Colonic mucosa (tissue), 4 donors: Measurements from ENCODE around the gene FMNL3. TPM values are rescaled to one million over a fixed set of nuclear protein-coding genes. Genes with fewer than 3 reads are reported as not detected.

Experiments used
- DNase-seq: peaks from one replicate; pipeline ENCODE4 v3.0.0-alpha.2; 2020
- H3K27ac ChIP-seq: fragments of 200-600 bp; one replicate; pipeline ENCODE4 v1.8.0; 2021
- H3K27me3 ChIP-seq: fragments of 200-600 bp; one replicate; pipeline ENCODE4 v1.8.0; 2021
- H3K36me3 ChIP-seq: fragments of 200-600 bp; one replicate; pipeline ENCODE4 v1.8.0; 2021
- H3K4me1 ChIP-seq: fragments of 200-600 bp; one replicate; pipeline ENCODE4 v1.8.0; 2021; ENCODE audit warnings: mild to moderate bottlenecking
- H3K4me3 ChIP-seq: fragments of 200-600 bp; one replicate; pipeline ENCODE4 v1.8.0; 2021
- H3K9ac ChIP-seq, 2 donors: one replicate each; pipeline ENCODE4 v1.7.0; 2013; ENCODE audit warnings: control low read depth in 2 of 2, low read depth in 2 of 2, low read length in 2 of 2
- H3K9me3 ChIP-seq: fragments of 200-600 bp; one replicate; pipeline ENCODE4 v1.8.0; 2021
- CTCF ChIP-seq: fragments of 200-600 bp; IDR thresholded peaks from one replicate; pipeline ENCODE4 v1.8.0; 2022; ENCODE audit warnings: antibody characterized with exemption, mild to moderate bottlenecking
- intact Hi-C: fragments of 100-400 bp; cut with DNase I; formaldehyde crosslinking; loops from one replicate; pipeline ENCODE4 v1.14.1; 2022
- total RNA-seq, 2 donors: library from RNA; stranded (reverse); fragmentation: NEBNext Ultra II Directional in 1 of 2; extraction: Animal tissue kit (Norgen Biotek cat#: 25700) in 1 of 2; gene quantifications; one replicate each; pipeline ENCODE4 v1.2.1, GENCODE V29; 2021
- donor health status: healthy.
- donor health status: DM: no; HTN: no; CAD: no.
- donor health status: DM: no; HTN: no; CAD: no.

FMNL3 gene
- total RNA-seq, 2 donors from 2014 or later, result 3.0 to 5.0 TPM

DNA sequence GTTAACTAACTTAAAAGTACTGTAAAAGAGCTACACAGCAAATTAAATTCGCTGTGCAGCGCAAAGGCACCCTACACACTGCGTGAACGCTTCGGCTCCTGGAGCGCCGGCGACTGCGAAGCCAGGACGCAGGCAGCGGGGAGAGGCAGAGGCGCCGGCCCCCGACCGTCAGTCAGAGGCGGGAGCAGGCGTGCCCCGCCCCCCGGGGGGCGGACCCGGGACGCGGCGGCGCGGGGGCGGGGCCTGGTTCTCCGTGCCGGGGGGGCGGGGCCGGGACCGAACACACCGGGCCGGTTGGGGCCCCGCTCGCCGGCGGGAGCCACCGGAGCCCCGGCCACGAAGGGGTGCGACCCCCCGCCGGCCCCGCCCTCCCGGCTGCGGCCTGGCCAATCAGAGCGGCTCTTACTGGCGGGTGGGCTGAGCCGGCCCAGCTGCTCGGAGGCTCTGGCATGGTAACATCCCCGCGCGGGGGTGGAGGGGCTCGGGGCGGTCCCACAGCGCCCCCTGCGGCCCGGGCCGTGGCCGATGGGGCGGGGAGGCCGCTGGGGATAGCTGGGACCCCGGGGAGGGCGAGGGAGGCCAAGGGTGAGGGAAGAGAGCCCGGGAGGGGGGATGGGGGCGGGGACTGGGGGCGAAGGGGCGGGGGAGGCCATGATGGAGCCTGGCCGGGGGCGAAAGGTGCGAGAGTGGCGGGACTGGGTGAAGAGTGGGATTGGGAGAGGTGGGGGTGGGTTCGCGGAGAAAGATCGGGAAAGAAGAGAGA lies 83.9 kb downstream of the FMNL3 start, which contains the start of gene PRPF40B:
Gene PRPF40B, plus strand, starts transcription at position 420 of the 763 bp plus-strand sequence. Its CDS starts 30 bp downstream, at position 450.
- TF ChIP-seq CTCF, result no peak
- Histone ChIP-seq H3K4me1 (peaks cover 8% of the 10 kb centered on the region), H3K27me3 (no peaks in the 10 kb centered on the region), H3K36me3 (no peaks in the 10 kb centered on the region), H3K9ac (peak within 1 kb of the TSS; percentile 71 to 94), H3K4me3 (peak within 1 kb of the TSS; percentile 46), H3K27ac (peak within 1 kb of the TSS; percentile 65), H3K9me3 (no peaks in the 10 kb centered on the region)
- DNase-seq, result peak; percentile 89
- intact Hi-C loops, result no loop called here

GRCh38 chr12:49622501-49623141 lies 84.6 kb downstream of the FMNL3 start:
- Histone ChIP-seq H3K9ac (peak overlapping the region; percentile 71 to 94), H3K27ac (peak overlapping the region; percentile 65), H3K9me3 (no peaks in the 10 kb centered on the region), H3K4me1 (peaks cover 8% of the 10 kb centered on the region), H3K36me3 (no peaks in the 10 kb centered on the region), H3K4me3 (peak overlapping the region; percentile 46), H3K27me3 (no peaks in the 10 kb centered on the region)
- intact Hi-C loops, result no loop called here
- peak; percentile 43 for DNase-seq
- TF ChIP-seq CTCF, result no peak

- H3K9ac ChIP-seq, result peak overlapping the region in 1 of 2 donors; percentile 94
- H3K27ac ChIP-seq, result peak overlapping the region; percentile 65
- H3K27me3 ChIP-seq, result no peaks in the 10 kb centered on the region
- peaks cover 8% of the 10 kb centered on the region for H3K4me1 ChIP-seq
- DNase-seq, result peak; percentile 11
- no peaks in the 10 kb centered on the region for H3K9me3 ChIP-seq
- H3K4me3 ChIP-seq, result peak overlapping the region; percentile 46
- no peaks in the 10 kb centered on the region for H3K36me3 ChIP-seq
- intact Hi-C loops, result no loop called here
- no peak for TF ChIP-seq CTCF
These were observed 85.3 kb downstream of the FMNL3 start for GRCh38 chr12:49621651-49622500.

DNA sequence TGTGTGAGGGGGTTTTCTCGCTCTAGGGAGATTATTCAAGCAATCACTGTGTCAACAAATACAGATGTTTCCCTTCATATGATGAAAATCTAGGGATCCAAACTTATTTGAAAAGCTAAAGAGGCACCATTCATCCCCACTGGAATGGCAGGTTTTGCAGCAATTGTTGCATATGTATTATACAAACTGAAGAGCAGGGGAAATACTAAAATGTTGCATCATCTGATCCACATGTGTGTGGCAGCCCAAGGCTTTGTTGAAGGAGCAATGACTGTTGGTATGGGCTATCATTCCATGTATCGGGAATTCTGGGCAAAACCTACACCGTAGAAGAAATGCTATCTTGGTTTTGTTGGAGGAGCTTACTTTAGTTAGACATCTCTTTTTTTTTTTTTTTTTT lies 87.9 kb downstream of the FMNL3 start:
- TF ChIP-seq CTCF, result no peak
- no peak overlapping the region for H3K4me3 ChIP-seq
- no peak for DNase-seq
- intact Hi-C loops, result no loop called here
- peaks cover 8% of the 10 kb centered on the region for H3K4me1 ChIP-seq
- no peaks in the 10 kb centered on the region for H3K9me3 ChIP-seq
- no peaks in the 10 kb centered on the region for H3K36me3 ChIP-seq
- no peak overlapping the region for H3K9ac ChIP-seq
- no peaks in the 10 kb centered on the region for H3K27me3 ChIP-seq
- H3K27ac ChIP-seq, result no peak overlapping the region

- Histone ChIP-seq H3K9ac (no peak overlapping the region), H3K4me1 (peaks cover 8% of the 10 kb centered on the region), H3K4me3 (no peak overlapping the region), H3K9me3 (no peaks in the 10 kb centered on the region), H3K36me3 (no peaks in the 10 kb centered on the region), H3K27me3 (no peaks in the 10 kb centered on the region), H3K27ac (no peak overlapping the region)
- no peak for DNase-seq
- TF ChIP-seq CTCF, result no peak
- intact Hi-C loops, result no loop called here
These were observed 88.6 kb downstream of the FMNL3 start for GRCh38 chr12:49618576-49618975.
